Retinal pigment epithelial cell (primary cell): ENCODE results near the gene LIN7C.
A peak's percentile ranks its signal among the peaks of the same experiment; 100 is the strongest.

ENCODE experiments used
- DNase-seq: peaks from one replicate; pipeline ENCODE4 v3.0.0-alpha.2; 2010; ENCODE audit warnings: low read depth
- H3K4me3 ChIP-seq: 2 replicates; pipeline ENCODE4 v1.5.1; 2011; ENCODE audit warnings: mild to moderate bottlenecking, low read length, control low read depth, moderate library complexity
- CTCF ChIP-seq: conservative IDR thresholded peaks from 2 replicates; pipeline ENCODE4 v1.5.1; 2011; ENCODE audit warnings: low read depth, low read length, control low read depth, inconsistent platforms

LIN7C gene

GRCh38 chr11:27496461-27496860, 10.1 kb downstream of the LIN7C start:
- no peak for DNase-seq
- H3K4me3 ChIP-seq: no peak overlapping the region
- TF ChIP-seq CTCF: no peak

GRCh38 chr11:27495710-27496300, 10.8 kb downstream of the LIN7C start:
- no peak for DNase-seq
- H3K4me3 ChIP-seq: no peak overlapping the region
- no peak for TF ChIP-seq CTCF

- no peak overlapping the region for H3K4me3 ChIP-seq
- TF ChIP-seq CTCF: no peak
- no peak for DNase-seq
These were observed 17.5 kb downstream of the LIN7C start for GRCh38 chr11:27489092-27489491.

GRCh38 chr11:27487706-27488105, 18.9 kb downstream of the LIN7C start:
- no peak for TF ChIP-seq CTCF
- H3K4me3 ChIP-seq: no peak overlapping the region
- no peak for DNase-seq

- DNase-seq: no peak
- H3K4me3 ChIP-seq: no peak overlapping the region
- peak; percentile 85 for TF ChIP-seq CTCF
These were observed 20.4 kb downstream of the LIN7C start for GRCh38 chr11:27485930-27486773.

GRCh38 chr11:27482793-27483192, 23.8 kb downstream of the LIN7C start:
- DNase-seq: no peak
- TF ChIP-seq CTCF: no peak
- no peak overlapping the region for H3K4me3 ChIP-seq

- no peak for DNase-seq
- H3K4me3 ChIP-seq: no peak overlapping the region
- no peak for TF ChIP-seq CTCF
These were observed 24.6 kb downstream of the LIN7C start for GRCh38 chr11:27481992-27482391.
